HG02678 (cell line): ENCODE measurements around the gene FAM83G.

Experiments
- ATAC-seq: cut with Tn5 transposase; IDR thresholded peaks from one replicate; pipeline ENCODE4 v1.9.1; 2021; ENCODE audit warnings: mild to moderate bottlenecking, moderate library complexity; ENCODE audit not compliant: unreplicated experiment

The FAM83G gene

DNA sequence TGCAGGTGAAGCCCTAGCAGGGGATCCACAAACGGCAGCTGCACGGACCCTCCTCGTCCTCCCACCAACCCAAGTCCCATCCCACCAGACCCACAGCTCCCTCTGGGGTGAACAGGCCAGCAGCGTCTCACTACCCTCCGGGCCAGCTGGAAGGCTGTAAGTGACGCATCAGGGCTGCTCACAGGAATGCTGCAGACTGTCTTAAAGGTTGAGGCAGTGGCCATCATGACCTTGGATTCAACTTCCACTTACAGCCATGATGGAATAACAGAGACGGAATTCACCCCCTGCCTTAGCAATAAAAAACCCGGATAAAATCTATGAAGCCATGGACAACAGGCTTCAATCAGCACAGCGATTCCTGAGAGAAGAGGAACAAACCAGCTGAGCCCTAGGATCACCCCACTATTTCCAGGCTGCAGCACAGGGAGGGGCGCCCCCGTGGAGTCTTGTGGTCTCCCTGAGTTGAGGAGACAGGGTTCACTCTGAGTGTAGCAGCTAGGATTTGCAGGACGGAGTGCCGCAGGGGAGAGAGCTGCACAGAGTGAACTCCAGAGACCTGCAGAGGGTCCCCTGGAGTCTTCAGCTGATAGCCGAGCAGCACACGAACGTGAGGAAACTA lies 10.5 kb downstream of the FAM83G start:
- no peak for ATAC-seq

DNA sequence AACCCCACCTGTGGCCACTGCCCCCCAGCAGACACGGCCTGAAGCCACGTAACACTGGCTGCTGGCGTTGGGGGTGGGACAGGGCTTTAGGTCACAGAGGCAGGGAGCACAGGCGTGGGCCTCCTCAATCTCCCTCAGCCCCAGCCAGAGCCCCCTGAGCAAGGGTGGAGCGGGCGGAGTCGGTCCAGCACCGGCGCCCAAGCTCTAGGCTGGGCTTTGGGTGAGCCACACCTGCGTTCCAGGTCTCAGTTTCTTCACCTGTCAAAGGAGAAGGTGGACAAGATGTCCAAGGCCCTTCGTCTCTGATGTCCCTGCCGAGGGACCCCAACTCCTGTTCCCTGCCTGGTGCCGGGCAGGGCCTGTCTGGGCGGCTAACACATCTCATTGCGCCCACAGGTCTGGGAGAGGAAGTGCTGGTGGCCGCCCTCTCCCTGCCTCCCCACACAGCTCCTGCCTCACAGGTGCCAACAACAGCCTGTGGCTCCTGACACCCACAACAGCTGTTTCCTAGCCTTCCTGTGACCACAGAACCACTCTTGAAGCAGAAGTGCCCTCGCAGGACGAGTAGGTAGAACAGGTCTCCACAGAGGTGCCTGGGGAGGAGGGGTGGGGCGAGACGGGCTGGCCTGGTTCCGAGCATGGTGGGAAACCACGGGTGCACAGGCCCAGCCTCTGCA lies 12.0 kb downstream of the FAM83G start:
- ATAC-seq = peak; percentile 80

- ATAC-seq = no peak
Observed at GRCh38 chr17:18991531-18992315, 12.8 kb downstream of the FAM83G start.

DNA sequence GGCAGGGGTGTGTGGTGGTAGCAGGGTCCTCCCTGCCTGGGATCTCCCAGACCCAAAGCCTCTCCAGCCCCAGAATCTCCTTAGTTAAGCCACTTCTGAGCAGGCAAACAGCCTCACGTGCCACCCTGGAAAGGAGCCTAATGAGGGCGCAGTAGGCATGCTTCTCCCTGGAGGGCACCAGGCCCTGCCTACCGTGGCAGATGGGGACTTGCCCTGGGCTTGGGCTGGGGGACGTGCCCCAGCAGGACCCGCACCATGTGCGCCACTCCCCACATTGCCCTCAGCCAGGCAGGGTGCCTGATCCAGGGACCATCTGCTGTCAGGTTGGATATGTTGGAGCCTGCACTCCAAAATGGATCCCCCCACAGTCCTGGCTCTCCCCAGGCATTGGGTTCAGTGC lies 14.2 kb downstream of the FAM83G start:
- no peak for ATAC-seq

DNA sequence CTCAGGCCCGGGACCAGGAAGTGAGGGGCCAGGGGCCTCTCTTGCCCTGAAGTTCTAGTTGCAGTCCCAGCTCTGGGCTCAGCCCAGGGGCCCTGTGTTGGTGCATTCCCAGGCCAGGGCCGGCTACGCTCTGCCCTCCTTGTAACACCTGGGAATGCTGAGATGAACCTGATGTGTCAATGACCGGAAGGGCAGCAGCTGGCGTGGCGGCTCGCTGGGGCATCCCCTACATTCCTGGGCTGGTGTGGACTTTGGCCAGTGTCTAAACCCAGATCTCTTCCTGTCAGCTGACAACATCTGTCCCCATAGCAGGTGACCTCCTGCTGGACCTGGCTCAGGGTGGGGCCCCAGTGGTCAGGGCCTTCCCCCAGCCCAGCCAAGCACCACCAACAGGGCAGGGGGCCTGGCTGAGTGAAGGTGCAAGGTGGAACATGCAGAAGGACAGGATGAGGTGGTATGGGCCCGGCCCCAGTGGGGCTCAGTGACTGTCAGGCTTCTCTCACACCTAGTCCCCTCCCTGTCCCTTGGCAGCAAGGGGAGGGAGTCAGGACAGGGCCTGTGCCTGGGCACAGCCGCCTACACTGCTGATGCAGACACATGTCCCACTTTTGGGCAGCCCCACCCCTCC lies 15.9 kb downstream of the FAM83G start:
- ATAC-seq = no peak

- ATAC-seq = no peak
Observed at GRCh38 chr17:18987862-18988545, 16.6 kb downstream of the FAM83G start.

DNA sequence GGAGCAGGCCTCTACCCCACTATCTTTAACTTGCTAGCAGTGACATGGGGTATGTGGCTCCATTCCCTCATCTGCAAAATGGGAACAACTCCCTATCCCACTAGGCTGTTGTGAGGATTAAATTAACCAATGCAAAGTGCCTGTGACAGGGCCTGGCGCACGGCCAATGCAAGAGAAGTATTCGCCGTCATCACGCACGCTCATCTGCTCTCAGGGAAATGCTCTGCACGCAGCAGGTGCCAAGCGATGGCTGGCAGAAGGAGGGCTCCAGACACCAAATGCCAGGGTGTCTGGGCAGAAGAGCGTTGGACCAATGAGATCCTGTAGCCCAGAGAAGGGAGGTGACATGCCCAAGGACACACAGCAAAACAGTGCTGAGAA lies 17.3 kb downstream of the FAM83G start:
- ATAC-seq = no peak

- ATAC-seq = no peak
Observed at GRCh38 chr17:18986541-18987229, 17.9 kb downstream of the FAM83G start.

DNA sequence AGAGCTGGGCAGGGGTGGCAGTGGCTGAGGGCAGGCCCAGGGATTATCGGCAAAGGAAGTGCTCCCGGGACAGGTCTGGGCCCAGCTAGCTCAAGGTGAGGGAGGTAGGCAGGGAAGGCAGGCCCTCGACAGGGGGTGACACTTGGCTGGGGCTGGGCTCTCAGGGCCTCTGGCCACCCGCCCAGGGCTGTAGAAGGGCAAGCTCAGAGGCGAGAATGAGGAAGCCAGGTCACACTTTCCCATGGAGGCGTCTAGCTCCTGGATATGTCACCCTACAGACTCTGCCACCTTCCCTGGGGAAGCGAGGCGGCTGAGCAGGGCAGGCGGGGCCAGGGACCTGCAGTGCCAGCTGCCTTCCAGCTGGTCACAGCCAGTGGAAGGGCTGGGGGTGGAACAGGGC lies 19.1 kb downstream of the FAM83G start:
- no peak for ATAC-seq

- ATAC-seq = no peak
Observed at GRCh38 chr17:18984273-18985114, 20.1 kb downstream of the FAM83G start.

GRCh38 chr17:18981642-18982424 lies 22.7 kb downstream of the FAM83G start:
- ATAC-seq = no peak

GRCh38 chr17:18981335-18981641 lies 23.3 kb downstream of the FAM83G start:
- ATAC-seq = no peak

DNA sequence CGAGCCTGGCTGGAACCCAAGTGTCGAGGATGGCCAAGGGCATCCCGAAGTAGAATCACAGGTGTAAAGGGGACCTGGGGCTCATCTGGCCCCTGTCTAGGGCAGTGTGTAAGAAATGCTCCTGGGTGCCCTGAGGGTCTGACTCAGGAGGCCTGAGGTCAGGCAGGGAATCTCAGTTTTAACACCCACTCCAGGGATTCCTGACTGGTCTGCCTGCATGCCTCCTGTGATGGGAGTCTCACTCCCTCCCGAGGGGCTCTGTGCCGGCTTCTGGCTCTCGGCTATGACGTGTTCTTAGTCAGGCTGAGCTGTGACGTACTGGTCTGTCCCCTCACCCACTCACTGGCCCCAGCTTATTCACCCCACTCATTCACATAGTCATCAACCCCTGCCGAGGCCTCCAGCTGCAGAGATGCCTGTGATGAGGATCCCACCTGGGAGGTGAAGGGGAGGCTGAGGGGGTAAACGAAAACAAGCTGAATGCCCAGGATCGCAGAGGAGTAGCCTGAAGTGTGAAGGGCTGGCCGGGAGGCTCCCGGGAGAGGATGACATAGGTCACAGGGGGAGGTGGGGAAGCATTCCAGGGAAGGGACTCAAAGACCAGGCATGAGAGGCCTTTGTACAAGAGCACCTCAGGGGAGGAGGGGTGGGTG lies 23.8 kb downstream of the FAM83G start:
- no peak for ATAC-seq

DNA sequence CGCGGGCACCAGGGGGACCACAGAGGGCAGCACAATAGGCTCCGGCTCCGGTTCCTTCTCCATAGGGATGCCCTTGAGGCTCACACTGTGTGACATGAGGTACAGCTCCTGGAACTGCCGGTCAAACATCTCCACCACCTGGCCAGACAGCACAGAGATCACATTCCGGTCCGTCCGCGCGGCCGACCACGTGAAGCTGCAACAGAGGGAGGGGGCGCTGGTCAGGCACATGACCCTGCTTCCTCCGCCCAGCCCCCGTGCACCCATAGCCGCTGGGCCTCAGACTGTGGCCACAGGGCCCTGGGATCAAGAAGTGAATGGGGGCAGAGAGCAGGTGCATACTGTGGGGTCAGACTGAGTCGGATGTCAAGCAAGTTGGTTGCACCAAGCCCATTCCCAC lies 25.9 kb downstream of the FAM83G start:
- no peak for ATAC-seq

DNA sequence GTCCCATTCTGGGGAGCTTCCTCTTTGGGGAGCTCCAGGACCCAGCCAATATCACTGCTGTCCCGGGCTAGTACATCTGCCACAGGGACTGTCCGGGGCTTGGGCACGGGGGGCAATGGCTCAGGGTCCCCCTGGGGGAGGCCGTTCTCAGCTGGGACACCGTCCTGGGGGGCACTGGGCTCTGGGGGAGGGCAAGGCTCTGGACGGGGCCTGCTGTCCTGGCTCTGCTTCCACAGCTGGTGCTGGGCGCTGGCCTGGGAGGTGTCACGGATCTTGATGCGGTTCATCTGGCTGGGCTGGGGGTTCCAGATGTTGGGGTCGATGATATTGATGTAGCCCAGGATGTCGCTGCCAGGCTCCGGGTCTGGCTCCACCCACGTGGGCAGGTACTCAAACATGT lies 26.5 kb downstream of the FAM83G start:
- ATAC-seq = no peak

DNA sequence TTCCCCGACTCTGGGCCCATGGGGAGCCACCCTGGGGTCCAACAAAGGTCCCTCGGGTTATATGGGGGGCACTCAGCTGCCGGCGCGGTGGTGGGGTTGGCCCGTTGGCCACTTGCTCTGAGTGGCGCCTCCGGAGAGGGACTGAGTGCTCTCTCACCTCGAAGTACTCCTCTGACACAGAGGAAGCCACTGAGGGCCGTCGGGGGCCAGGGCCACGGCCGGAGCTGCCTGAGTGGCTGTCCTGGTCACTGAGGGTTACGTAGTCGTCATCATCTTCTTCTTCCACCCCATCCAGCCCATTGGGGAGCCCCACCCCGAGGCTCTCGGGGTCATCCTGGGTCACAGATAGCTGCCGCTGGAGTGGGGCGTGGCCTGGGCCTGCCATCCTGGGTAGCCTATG lies 26.9 kb downstream of the FAM83G start:
- ATAC-seq = no peak

GRCh38 chr17:18977021-18977420 lies 27.5 kb downstream of the FAM83G start:
- no peak for ATAC-seq

- no peak for ATAC-seq
Observed at GRCh38 chr17:18976201-18976600, 28.4 kb downstream of the FAM83G start.

DNA sequence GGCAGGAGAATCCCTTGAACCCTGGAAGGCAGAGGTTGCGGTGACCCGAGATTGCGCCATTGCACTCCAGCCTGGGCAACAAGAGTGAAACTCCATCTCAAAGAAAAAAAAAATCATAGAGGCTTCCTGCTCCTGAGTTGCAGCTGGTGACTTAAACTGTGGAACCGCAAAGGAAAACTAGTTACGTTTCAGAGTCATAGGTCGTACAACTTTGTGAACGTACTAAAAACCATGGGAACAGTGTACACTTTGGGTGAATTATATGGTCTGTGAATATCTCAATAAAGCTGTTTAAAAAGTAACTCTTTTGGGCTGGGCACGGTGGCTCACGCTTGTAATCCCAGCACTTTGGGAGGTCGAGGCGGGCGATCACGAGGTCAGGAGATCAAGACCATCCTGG lies 29.0 kb downstream of the FAM83G start:
- no peak for ATAC-seq
